CD4-positive, alpha-beta T cell treated with Interleukin-6 for 4 hours (primary cell): ENCODE results near the gene PSD4.

ENCODE experiments used
- DNase-seq: peaks from one replicate; pipeline ENCODE4 v3.0.0-alpha.2; 2020; ENCODE audit warnings: mixed read lengths

PSD4 gene

GRCh38 chr2:113186433-113186796 is 12.6 kb downstream of the PSD4 start:
- DNase-seq: no peak

GRCh38 chr2:113187771-113188170 is 14.0 kb downstream of the PSD4 start:
- DNase-seq: no peak

GRCh38 chr2:113190871-113191270 is 17.1 kb downstream of the PSD4 start:
- no peak for DNase-seq

DNA sequence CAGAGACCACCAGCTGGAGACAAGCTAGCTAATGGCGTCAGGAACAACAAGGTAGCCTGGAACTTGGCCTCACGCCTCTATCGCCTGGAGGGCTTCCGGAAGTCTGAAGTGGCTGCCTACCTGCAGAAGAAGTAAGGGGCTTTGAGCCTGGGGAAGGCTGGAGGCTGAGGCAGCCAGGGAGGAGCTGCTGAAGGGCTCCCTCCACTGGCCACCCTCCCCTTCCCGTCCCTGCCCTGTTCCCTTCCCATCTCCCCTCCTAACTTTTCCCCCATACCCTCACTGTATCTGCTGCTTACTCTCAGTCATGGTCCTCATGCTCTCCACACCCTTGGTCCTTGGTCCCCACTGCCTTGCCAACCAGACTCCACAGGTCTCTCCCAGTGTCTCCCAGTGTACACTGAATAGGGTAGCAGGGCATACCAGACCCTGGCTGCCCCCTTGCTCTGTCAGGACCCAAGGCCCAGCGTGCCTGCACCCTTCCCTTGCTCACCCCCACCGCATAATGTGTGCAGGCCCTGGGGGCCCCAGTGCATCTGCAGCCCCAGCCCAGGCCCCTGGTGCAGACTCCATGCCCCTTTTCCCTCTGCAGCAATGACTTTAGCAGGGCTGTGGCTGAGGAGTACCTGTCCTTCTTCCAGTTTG is 18.8 kb downstream of the PSD4 start:
- no peak for DNase-seq

GRCh38 chr2:113195923-113196501 is 22.2 kb downstream of the PSD4 start:
- no peak for DNase-seq

GRCh38 chr2:113196839-113197238 is 23.1 kb downstream of the PSD4 start:
- DNase-seq: no peak

- no peak for DNase-seq
These were observed 23.7 kb downstream of the PSD4 start for GRCh38 chr2:113197347-113198047.

DNA sequence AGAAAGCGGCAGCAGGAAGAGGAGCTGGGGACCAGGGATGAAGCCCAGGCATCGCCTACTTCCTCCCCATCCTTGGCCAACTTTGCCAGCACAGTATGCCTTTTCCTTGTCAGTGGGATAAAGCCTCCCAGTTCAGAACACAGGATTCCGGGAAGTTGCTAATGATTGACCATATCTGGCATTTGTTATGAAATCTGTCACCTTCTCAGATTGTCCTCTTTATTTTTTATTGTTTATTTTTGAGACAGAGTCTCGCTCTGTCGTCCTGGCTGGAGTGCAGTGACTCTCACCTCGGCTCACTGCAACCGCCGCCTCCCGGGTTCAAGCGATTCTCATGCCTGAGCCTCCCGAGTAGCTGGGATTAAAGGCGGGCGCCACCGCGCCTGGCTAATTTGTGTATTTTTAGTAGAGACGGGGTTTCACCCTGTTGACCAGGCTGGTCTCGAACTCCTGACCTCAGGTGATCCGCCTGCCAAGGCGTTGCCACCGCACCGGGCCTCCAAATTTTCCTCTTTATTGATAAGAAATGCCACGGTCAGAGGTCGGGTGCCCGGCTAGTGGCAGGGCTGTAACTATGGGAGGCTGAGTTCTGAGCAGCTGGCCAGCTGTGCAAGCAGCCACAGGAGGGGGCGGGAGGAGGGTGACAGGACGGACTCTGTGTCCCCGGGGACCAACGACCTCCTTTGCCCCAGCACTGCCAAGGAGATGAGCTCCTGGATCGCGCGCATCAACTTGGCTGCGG is 24.4 kb downstream of the PSD4 start:
- no peak for DNase-seq

DNA sequence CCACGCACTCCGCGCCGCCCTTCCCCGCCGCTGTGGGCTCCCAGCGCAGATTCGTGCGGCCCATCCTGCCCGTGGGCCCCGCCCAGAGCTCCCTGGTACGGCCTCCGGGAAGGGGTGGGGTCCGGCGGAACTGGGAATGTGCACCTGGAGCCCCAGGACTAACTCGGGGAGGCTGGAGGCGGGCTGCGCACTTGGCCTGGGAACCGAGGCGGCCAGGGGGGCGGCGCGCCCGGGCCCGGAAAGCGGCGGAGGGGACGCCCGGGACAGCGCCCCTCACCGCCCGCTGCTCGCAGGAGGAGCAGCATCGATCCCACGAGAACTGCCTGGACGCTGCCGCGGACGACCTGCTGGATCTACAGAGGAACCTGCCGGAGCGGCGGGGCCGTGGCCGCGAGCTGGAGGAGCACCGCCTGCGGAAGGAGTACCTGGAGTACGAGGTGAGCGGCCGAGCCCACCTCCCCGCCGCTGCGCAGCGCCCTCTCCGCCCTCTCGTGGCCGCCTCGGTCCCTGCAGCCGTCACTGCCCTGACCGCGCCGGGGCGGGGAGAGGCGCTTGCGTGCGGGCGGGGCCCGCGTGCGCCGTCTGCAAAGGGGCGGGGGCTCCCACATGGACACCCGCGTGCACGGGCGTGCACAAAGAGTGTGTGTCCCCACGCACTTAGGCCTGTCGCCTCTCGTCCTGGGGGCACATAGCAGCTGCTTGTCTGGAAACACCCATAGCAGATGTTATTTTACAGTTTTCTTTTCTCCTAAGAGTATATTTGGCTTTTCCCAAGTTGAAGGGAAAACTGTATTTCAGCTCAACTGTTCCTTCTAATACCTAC is 25.2 kb downstream of the PSD4 start:
- peak; percentile 77 for DNase-seq

DNA sequence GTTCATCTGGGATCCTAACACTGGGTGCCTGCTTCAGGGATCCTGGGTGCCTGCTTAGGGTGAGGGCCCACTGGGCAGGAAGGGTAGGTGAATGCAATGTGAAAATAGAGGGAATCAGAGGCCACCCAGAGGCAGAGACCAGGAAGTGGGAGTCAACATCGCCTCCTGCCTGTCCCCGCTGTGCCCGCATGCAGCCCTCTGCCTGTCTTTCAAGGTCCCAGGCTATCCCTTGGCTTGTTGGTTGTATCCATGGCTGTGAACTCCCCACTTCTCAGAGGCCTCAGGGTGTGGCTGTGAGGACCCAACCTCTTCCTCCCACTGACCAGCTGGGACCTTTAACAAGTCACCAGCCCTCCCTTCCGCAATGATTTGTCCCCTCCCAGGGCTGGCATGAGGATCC is 26.5 kb downstream of the PSD4 start:
- DNase-seq: no peak

- no peak for DNase-seq
These were observed 27.1 kb downstream of the PSD4 start for GRCh38 chr2:113200736-113201490.

DNA sequence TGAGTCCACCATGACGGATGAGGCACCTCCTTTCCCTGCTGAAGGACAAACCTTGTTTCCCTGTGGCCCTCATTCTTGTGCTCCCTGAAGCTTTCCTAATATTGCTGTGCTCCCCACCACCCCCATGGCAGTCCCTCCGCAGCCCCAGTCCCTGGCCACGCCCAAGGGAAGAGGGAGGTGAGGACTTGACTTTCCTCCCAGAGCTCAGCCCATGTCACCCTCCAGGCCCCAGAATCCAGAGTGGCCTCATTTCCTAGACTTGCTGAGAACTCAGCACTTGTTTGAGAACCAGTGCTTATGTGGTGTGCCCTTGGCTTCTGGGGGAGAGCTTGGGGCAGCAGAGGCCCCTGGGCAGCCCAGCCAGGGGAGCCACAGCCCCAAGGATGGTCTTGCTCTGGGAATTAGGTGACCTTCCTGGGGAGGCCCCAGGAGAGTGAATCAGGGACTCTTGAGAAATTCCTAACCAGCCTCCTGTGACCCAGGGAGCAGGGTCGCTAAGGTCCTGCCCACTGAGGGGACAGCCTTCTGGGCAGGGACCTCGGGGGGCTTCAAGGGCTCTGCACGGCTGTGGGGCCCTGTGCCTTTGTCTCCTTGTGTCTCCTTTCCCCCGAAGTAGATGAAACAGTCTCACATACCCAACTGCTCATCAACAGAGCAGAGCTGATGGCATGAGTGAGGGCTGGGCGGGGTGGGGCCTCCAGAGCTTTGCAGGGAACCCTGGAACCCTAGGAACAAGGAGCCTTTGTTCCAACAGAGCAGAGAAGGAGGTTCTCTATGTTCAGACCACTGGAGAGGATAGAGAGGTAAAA is 27.9 kb downstream of the PSD4 start:
- no peak for DNase-seq

- DNase-seq: no peak
These were observed 28.8 kb downstream of the PSD4 start for GRCh38 chr2:113202305-113203216.

GRCh38 chr2:113203217-113203530 is 29.4 kb downstream of the PSD4 start:
- DNase-seq: no peak

DNA sequence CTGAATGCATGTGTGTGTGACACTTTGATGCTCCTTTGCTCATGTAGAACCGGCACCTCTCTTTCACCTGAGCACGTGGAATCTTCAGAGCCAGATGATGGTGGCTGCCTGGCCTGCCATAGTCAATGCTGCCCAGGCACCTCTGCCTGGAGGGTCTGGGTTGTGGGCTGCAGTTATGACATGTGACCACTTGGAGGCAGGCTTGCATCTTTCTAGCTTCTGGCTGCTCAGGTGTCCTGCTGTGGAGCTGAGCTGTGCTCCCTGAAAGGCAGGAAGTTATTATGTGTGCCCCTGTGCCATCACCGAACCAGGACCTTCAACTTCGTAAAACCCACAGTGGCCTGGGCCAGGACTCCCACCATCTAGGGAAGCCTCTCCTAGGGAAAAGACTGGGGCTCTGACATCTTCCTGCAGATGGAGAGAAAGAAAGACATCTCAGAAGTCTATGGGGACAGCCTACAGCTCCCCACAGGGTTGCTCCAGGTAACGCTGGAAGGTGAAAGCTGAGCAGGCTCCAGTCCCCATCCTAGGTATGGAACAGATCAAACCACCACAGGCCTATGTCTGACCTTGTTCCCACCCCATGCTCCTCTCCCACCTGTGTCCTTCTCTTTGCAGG is 30.2 kb downstream of the PSD4 start:
- peak; percentile 82 for DNase-seq

- no peak for DNase-seq
These were observed 32.5 kb downstream of the PSD4 start for GRCh38 chr2:113206251-113206650.

GRCh38 chr2:113207021-113207420 is 33.2 kb downstream of the PSD4 start:
- no peak for DNase-seq

DNA sequence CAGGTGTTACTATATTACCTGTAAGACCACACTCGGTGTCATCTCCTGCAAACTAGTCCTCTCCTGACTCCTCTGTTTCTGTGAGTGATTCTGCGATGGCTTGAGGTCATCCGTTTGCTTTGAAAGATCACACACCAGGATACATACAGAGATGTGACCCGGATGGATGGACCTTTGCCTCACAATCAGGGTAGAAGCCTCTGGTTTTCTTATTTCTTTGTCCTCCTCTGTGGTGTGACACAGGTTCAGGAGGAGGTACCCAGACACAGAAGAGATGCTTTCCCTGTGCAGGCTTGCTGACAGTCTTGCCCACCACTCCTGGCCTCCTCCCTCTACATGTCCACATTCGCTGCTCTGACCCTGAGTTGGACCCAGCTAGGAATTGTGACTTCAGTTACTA is 34.6 kb downstream of the PSD4 start:
- no peak for DNase-seq

- no peak for DNase-seq
These were observed 35.4 kb downstream of the PSD4 start for GRCh38 chr2:113209011-113209645.
